GM12878 (cell line): ENCODE results near the gene ZYG11B. TPM values are rescaled to one million over a fixed set of nuclear protein-coding genes. Genes with fewer than 3 reads are reported as not detected.
"Not testable (repeated sequence)": the region's sequence is repeated elsewhere in the genome, so short reads cannot be mapped to it uniquely, and the experiment has no call there.

Experiments used
- ATAC-seq: fragments of 200-7000 bp; cut with Tn5 transposase; 3 replicates; pipeline ENCODE4 v1.9.1; 2020; ENCODE audit warnings: mild to moderate bottlenecking, moderate library complexity
- BruUV-seq: library from RNA; stranded (reverse); fragments of 400-500 nt; replicated peaks from 2 replicates; lab custom pipeline; 2021; lab: Mats Ljungman, UMichigan
- CTCF ChIA-PET: fragments of 300-600 bp; sonication (Branson Sonifier 250); formaldehyde crosslinking; extraction: SDS; loops from one replicate; lab custom pipeline; 2021; ENCODE audit warnings: inconsistent platforms; lab: Yijun Ruan, JAX
- POLR2A ChIA-PET: fragments of 350-600 bp; formaldehyde crosslinking; extraction: SDS; loops from one replicate; lab custom pipeline; 2021; ENCODE audit warnings: inconsistent platforms; lab: Charles Lee
- RAD21 ChIA-PET: fragments of 300-600 bp; sonication (Branson Sonifier 250); formaldehyde crosslinking; loops from one replicate; lab custom pipeline; 2023; ENCODE audit warnings: antibody characterized with exemption; ENCODE audit not compliant: unreplicated experiment; lab: Charles Lee
- SMC1A ChIA-PET: fragments of 300-600 bp; sonication (Branson Sonifier 250); formaldehyde crosslinking; loops from one replicate; lab custom pipeline; 2023; ENCODE audit not compliant: unreplicated experiment, uncharacterized antibody; lab: Charles Lee
- DNase-seq: peaks from one replicate; pipeline ENCODE4 v3.0.0-alpha.2; 2011; ENCODE audit warnings: low read depth, low spot score
- FAIRE-seq: peaks from 3 replicates; lab custom pipeline; 2011; peaks lifted over from hg19 to GRCh38; lab: Jason Lieb, UNC
- H2AFZ ChIP-seq: 2 replicates; pipeline ENCODE4 v1.6.0; 2011; ENCODE audit warnings: low read depth, low read length, control low read depth; ENCODE audit not compliant: control insufficient read depth
- H3K27ac ChIP-seq: 2 replicates; pipeline ENCODE4 v1.5.1; 2011; ENCODE audit warnings: control low read depth; ENCODE audit not compliant: control insufficient read depth, insufficient read depth
- H3K27me3 ChIP-seq, 2 experiments: replicated peaks in 1 of 2; 2 replicates each; pipeline versions ENCODE4 v1.6.0 to v1.6.1; 2011; ENCODE audit warnings: low read length in 1 of 2; ENCODE audit not compliant: control insufficient read depth in 2 of 2, insufficient read depth in 2 of 2
- H3K36me3 ChIP-seq, 2 experiments: 2 replicates each; pipeline ENCODE4 v1.5.1; 2011; ENCODE audit warnings: low read length in 1 of 2; ENCODE audit not compliant: control insufficient read depth in 2 of 2, insufficient read depth in 2 of 2
- H3K4me1 ChIP-seq: 2 replicates; pipeline ENCODE4 v1.6.1; 2011; ENCODE audit warnings: mild to moderate bottlenecking, low read length, moderate library complexity, mixed read lengths; ENCODE audit not compliant: control insufficient read depth, insufficient read depth
- H3K4me2 ChIP-seq: 2 replicates; pipeline ENCODE4 v1.6.0; 2011; ENCODE audit warnings: control low read depth; ENCODE audit not compliant: control insufficient read depth, insufficient read depth
- H3K4me3 ChIP-seq: fragments of 200-600 bp; sonication (generic); 2 replicates; pipeline ENCODE4 v1.5.1; 2016
- H3K79me2 ChIP-seq: 2 replicates; pipeline ENCODE4 v1.6.0; 2011; ENCODE audit warnings: low read length; ENCODE audit not compliant: control insufficient read depth, insufficient read depth
- H3K9ac ChIP-seq: 2 replicates; pipeline ENCODE4 v1.8.0; 2011; ENCODE audit warnings: low read length, control low read depth, mixed read lengths; ENCODE audit not compliant: control insufficient read depth, insufficient read depth
- H3K9me3 ChIP-seq: replicated peaks from 3 replicates; pipeline ENCODE4 v1.5.1; 2011; ENCODE audit warnings: mild to moderate bottlenecking, low read length; ENCODE audit not compliant: control insufficient read depth, insufficient read depth
- H4K20me1 ChIP-seq: 2 replicates; pipeline ENCODE4 v1.6.0; 2011; ENCODE audit not compliant: control insufficient read depth, insufficient read depth
- ATF7 ChIP-seq: fragments of 450-650 bp; IDR thresholded peaks from 2 replicates; pipeline ENCODE4 v1.6.1; 2016; ENCODE audit warnings: low read depth, mild to moderate bottlenecking
- CBFB ChIP-seq: IDR thresholded peaks from 2 replicates; pipeline ENCODE4 v1.6.1; 2016; ENCODE audit warnings: antibody characterized with exemption, low read depth
- CHD1 ChIP-seq: IDR thresholded peaks from 2 replicates; pipeline ENCODE4 v1.6.1; 2012; ENCODE audit warnings: low read depth, low read length, improper control_type of control experiment
- CREM ChIP-seq: IDR thresholded peaks from 2 replicates; pipeline ENCODE4 v1.6.1; 2014; ENCODE audit warnings: antibody characterized with exemption, low read depth
- E4F1 ChIP-seq: fragments of 450-650 bp; IDR thresholded peaks from 2 replicates; pipeline ENCODE4 v1.6.1; 2018; ENCODE audit warnings: borderline replicate concordance, mild to moderate bottlenecking; ENCODE audit not compliant: partially characterized antibody
- FOS ChIP-seq: IDR thresholded peaks from 3 replicates; pipeline ENCODE4 v1.6.1; 2011; ENCODE audit warnings: borderline replicate concordance; ENCODE audit not compliant: insufficient read length; ENCODE audit errors: extremely low read depth
- GABPA ChIP-seq: IDR thresholded peaks from 2 replicates; pipeline ENCODE4 v1.6.1; 2014; ENCODE audit warnings: antibody characterized with exemption, low read depth, mild to moderate bottlenecking, inconsistent platforms
- HCFC1 ChIP-seq: fragments of 150-350 bp; IDR thresholded peaks from 2 replicates; pipeline ENCODE4 v1.6.1; 2014; ENCODE audit warnings: low read length
- HDAC6 ChIP-seq: fragments of 200-600 bp; sonication (generic); IDR thresholded peaks from one replicate; pipeline ENCODE4 v1.8.0; 2017; ENCODE audit warnings: antibody characterized with exemption; ENCODE audit not compliant: unreplicated experiment
- NFYB ChIP-seq: IDR thresholded peaks from 2 replicates; pipeline ENCODE4 v1.6.1; 2011; ENCODE audit warnings: low read depth, mild to moderate bottlenecking, low read length, improper control_type of control experiment, moderate library complexity; ENCODE audit not compliant: insufficient read depth
- NR2F1 ChIP-seq: fragments of 450-650 bp; conservative IDR thresholded peaks from 2 replicates; pipeline ENCODE4 v1.6.1; 2017; ENCODE audit warnings: mild to moderate bottlenecking
- NRF1 ChIP-seq: conservative IDR thresholded peaks from 2 replicates; pipeline ENCODE4 v1.6.1; 2011; ENCODE audit warnings: mild to moderate bottlenecking, low read depth, low read length, improper control_type of control experiment
- STAT3 ChIP-seq: IDR thresholded peaks from 2 replicates; pipeline ENCODE4 v1.6.1; 2011; ENCODE audit warnings: low read depth, low read length, improper control_type of control experiment
- WGBS: methylation state at CpG from one replicate; pipeline ENCODE4 v1.1.6; 2016; ENCODE audit warnings: low lambda C conversion rate; ENCODE audit not compliant: insufficient replicate concordance, insufficient coverage; ENCODE audit errors: missing lambda C conversion rate; 5-methylcytosine and 5-hydroxymethylcytosine counted together
- in situ Hi-C: fragments of 300-500 bp; cut with MboI; formaldehyde crosslinking; loops from 9 replicates; pipeline ENCODE4 v1.14.3; 2018; ENCODE audit warnings: mixed read lengths
- intact Hi-C: fragments of 100-400 bp; cut with micrococcal nuclease; formaldehyde crosslinking; loops from one replicate; pipeline ENCODE4 v1.14.2; 2022; ENCODE audit not compliant: unreplicated experiment
- polyA plus RNA-seq, 11 experiments: library from polyadenylated mRNA; depleted of rRNA in 4 of 11; unstranded in 6 of 11; stranded (reverse) in 5 of 11; fragments of >200 nt; fragmentation: Nextera tagmentation in 4 of 11; fragmentation: Illumina TruSeq in 1 of 11; extraction: Ambion mirVana in 4 of 11; extraction: Trizol in 1 of 11; gene quantifications; 1 replicate in 1 of 11; 2 replicates in 10 of 11; pipeline versions ENCODE4 v1.2.1 to v1.2.3, GENCODE V29; 2011 to 2016; ENCODE audit warnings: inconsistent platforms in 2 of 11, missing spikeins in 2 of 11, low read depth in 1 of 11
- total RNA-seq, 4 experiments: library from RNA; depleted of rRNA in 3 of 4; stranded (reverse); fragments of >200 nt in 3 of 4; fragmentation: Illumina TruSeq in 1 of 4; extraction: Trizol in 1 of 4; gene quantifications; 2 replicates each; pipeline versions ENCODE4 v1.2.1 to v1.2.3, GENCODE V29; 2013 to 2021

Gene ZYG11B
- total and polyA plus RNA-seq, 10 of the 15 experiments (the other 5 are each of a cell fraction or from before 2014, with no cell fraction given): 1.8 to 8.5 (median 5.3) TPM

GRCh38 chr1:52750139-52750538 lies 23.9 kb downstream of the ZYG11B start:
- RAD21 ChIA-PET: not testable (repeated sequence)

GRCh38 chr1:52751589-52752483 lies 25.6 kb downstream of the ZYG11B start:
- no TSS peak for BruUV-seq

More at GRCh38 chr1:52750139-52750538, 23.9 kb downstream of the ZYG11B start:
- H2AFZ ChIP-seq, intact Hi-C loops, POLR2A ChIA-PET, CTCF ChIA-PET, ATAC-seq, FAIRE-seq, SMC1A ChIA-PET, H3K36me3 ChIP-seq, H3K79me2 ChIP-seq, H3K4me3 ChIP-seq, in situ Hi-C loops, H4K20me1 ChIP-seq, H3K4me2 ChIP-seq, DNase-seq, H3K27ac ChIP-seq, H3K27me3 ChIP-seq, H3K9ac ChIP-seq, H3K9me3 ChIP-seq, H3K4me1 ChIP-seq, BruUV-seq: not testable (repeated sequence)
- WGBS: 95% methylated on average over 3 of the region's 6 CpGs

More at GRCh38 chr1:52751589-52752483, 25.6 kb downstream of the ZYG11B start:
- no peak overlapping the region for H2AFZ ChIP-seq
- no peak overlapping the region for H3K4me2 ChIP-seq
- no peak for ATAC-seq
- CTCF ChIA-PET: interaction anchor here (0.8 kb wide), 1 partner anchor 25 kb away, joined by 4 read pairs; no protein-coding TSS in a partner anchor
- no peak for FAIRE-seq
- intact Hi-C loops (no loop called here), in situ Hi-C loops (no loop called here)
- H3K4me3 ChIP-seq: no peak overlapping the region
- H3K9me3 ChIP-seq: no peaks in the 10 kb centered on the region
- SMC1A ChIA-PET: interaction anchor here (1.0 kb wide), 1 partner anchor 12 kb away, joined by 4 read pairs; no protein-coding TSS in a partner anchor
- no peak overlapping the region for H3K9ac ChIP-seq
- no peaks in the 10 kb centered on the region for H3K36me3 ChIP-seq
- H3K79me2 ChIP-seq: no peaks in the 10 kb centered on the region
- DNase-seq: no peak
- no peak overlapping the region for H3K27ac ChIP-seq
- POLR2A ChIA-PET: no interaction called here
- H3K27me3 ChIP-seq: no peaks in the 10 kb centered on the region
- H4K20me1 ChIP-seq: no peaks in the 10 kb centered on the region
- no peaks in the 10 kb centered on the region for H3K4me1 ChIP-seq
- TF ChIP-seq STAT3 (no peak), HDAC6 (no peak), CREM (no peak), HCFC1 (no peak), NR2F1 (no peak), E4F1 (no peak), NRF1 (no peak), CBFB (no peak), FOS (no peak), NFYB (no peak), GABPA (no peak), ATF7 (no peak), CHD1 (no peak)
- 75% methylated on average over 3 of the region's 3 CpGs for WGBS
- RAD21 ChIA-PET: interaction anchor here (0.5 kb wide), 1 partner anchor 93 kb away, joined by 4 read pairs; no protein-coding TSS in a partner anchor
